ENCODE results near the gene ITGAX.

Gene ITGAX

DNA sequence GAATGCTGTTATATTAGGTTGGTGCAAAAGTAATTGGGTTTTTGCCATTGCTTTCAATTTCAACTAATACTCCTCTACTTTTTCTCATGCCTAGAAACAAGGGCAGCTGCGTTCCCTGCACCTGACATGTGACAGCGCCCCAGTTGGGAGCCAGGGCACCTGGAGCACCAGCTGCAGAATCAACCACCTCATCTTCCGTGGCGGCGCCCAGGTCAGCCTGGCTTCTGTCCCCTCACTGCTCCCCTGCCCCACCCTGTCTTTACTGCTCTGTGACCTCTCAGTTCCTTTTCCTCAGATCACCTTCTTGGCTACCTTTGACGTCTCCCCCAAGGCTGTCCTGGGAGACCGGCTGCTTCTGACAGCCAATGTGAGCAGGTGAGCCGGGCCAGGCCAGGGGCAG lies 21.7 kb downstream of the ITGAX start:
- DNase-seq, result no peak

DNA sequence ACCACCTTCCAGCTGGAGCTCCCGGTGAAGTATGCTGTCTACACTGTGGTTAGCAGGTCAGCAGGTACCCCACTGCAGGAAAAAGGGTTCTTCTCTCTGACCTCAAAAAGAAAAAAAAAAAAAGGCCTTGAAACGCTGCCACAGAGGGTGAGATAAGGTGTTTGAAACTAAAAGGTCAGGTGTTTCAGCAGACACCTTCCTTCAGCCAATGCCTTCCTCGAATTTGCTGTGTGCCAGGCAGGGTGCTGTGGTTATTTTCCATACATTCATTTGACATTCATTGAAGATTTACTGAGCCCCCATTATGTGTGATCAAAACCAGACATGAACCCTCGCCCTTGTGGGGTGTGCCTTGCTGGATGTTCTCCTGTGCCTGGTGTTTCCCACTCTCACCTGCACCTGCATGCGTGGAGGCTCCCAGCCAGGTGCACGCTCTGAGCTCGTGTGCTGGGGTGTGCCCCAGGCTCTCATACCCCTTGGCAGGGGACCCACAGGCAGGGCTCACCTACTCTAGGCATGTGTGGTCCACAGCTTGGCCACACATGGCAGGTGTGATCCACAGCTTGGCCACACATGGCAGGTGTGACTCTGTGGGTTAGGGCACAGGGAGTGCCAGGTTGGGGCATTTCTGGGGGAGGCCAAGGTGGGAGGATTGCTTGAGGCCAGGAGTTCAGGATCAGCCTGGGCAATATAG lies 22.4 kb downstream of the ITGAX start:
- DNase-seq, result no peak

DNA sequence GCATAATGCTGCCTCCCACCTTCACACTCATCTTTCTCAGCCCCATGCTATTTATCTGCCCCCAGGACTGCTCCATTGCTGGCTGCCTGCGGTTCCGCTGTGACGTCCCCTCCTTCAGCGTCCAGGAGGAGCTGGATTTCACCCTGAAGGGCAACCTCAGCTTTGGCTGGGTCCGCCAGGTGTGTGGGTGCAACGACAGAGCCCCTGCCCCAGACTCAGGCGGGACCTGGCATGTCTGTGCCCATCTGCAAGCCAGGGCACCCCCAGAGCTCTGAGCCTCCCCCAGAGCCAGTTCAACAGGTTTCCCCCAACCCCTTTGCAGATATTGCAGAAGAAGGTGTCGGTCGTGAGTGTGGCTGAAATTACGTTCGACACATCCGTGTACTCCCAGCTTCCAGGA lies 25.2 kb downstream of the ITGAX start:
- no peak for DNase-seq

DNA sequence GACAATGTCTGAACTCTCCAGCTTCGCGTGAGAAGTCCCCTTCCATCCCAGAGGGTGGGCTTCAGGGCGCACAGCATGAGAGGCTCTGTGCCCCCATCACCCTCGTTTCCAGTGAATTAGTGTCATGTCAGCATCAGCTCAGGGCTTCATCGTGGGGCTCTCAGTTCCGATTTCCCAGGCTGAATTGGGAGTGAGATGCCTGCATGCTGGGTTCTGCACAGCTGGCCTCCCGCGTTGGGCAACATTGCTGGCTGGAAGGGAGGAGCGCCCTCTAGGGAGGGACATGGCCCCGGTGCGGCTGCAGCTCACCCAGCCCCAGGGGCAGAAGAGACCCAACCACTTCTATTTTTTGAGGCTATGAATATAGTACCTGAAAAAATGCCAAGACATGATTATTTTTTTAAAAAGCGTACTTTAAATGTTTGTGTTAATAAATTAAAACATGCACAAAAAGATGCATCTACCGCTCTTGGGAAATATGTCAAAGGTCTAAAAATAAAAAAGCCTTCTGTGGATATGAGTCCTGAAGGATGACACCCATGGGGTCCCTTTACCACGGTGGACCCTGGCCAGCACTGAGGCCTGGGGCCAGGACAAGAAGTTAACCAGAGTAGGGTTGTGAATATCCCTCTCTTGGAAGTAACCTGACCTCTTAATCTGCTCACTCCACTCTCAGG lies 27.6 kb downstream of the ITGAX start:
- DNase-seq, result peak; percentile 30

DNA sequence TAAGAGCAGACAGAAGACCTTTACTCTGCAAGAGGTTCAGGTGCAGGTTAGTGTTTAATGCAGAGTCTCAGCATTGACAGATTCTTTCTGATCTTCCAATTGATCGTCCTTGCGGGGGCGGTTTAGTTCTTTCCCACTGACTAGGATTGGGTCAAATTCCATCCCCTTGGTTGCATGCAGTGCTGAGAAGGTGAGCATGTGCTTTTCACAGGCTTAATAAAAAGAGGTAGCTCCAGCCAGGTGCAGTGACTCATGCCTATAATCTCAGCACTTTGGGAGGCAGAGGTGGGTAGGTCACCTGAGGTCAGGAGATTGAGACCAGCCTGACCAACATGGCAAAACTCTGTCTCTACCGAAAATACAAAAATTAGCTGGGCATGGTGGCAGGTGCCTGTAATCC lies 30.7 kb downstream of the ITGAX start:
- no peak for DNase-seq

DNA sequence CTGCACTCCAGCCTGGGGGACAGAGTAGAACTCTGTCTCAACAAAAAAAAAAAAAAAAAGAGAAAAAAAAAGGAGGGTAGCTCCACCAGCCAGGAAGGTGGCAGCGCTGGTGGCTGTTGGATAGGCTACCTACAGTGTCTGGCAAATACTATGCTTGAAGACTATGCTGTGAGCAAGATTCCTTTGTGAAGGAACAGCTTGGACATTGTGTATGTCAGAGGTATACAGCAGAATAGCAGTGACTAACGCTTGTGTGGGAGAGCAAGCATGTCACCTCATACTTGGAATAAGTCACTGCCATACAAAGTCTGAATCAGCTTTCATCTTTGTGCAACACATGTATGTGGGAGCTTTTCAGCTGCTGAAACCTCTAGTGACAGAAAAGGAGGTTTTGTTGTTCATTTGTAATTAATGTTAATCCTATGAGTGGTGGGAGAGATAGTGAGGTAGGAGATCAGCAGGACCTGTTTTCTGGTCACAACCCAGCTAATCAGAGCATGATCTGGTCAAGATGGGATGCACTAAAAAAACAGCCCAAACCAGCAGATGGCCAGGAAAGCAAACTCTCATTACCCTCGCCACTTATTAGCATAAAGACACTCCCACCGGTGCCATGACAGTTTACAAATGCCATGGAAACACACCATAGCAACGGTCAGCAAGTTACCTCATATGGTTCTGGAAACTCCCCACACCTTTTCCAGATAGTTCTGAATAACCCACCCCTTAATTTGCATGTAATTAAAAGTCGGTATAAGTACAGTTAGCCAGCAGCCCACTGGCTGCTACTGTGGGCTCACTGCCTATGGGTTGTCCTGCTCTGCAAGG lies 31.4 kb downstream of the ITGAX start:
- peak; percentile 71 for DNase-seq

DNA sequence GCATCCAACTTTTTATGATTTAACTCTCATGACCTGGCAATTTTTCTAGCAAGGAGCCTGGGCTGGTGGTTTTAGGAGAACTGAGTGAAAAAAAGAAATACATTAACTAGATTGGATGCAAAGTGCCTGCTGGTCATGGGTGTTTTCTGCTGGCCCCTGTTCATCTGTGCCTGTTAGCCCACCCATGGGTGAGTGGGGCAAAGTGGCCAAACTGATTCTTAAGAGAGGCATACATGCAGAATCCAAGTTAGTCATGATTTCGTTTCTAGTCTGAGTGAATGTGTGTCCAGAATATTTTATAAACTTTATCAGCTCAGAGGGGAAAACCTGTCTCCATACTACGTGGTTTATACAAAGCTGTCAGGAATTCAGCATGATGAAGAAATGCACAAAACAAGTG lies 33.6 kb downstream of the ITGAX start:
- no peak for DNase-seq

DNA sequence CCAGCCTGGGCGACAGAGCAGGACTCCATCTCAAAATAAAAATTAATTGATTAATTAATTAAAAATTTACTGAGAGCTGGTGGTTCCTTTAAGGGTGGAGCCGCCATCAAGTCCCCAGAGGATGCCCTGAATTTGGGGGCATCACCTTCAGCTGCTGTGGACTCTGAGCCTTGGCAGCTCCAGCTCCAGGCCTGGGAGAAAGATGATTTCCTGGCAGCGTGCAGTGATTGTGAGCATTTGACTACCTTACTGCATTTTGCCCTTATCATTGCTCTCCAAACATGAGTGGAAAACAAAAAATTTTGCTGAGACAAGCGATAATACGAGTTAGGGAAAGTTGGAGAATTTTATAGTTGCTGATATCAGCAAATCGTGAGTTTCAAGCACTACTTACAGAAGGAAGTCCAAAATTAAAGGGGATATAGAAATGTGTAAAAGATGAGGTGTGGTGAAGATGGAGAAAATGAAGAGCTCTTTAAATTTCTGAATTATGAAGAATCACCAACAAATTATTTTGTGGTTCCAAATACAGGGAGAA lies 35.6 kb downstream of the ITGAX start:
- no peak for DNase-seq

DNA sequence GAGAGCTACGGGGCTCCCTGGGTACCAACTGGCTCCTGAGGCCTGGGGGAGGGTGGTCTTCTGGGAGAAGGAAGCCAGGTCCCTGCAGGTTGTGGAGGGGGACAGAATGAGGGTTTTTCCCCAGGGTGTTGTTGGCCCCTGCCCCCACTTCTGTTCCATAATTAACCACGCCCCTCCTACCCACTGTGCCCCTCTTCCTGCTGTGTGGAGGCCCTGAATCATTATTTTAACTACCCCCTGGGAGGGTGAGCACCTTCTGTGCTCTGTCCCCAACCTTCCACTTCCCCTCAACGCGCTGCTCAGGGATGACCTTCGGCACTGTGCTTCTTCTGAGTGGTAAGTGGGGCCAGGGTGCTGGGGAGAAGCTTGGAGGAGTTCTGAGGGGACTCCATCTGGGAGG lies 38.1 kb downstream of the ITGAX start, which contains the start of gene ITGAD:
Gene ITGAD (plus strand): TSS at position 280 of the 400 bp plus-strand sequence. CDS start 26 bp downstream, at position 306.
- no peak for DNase-seq

DNA sequence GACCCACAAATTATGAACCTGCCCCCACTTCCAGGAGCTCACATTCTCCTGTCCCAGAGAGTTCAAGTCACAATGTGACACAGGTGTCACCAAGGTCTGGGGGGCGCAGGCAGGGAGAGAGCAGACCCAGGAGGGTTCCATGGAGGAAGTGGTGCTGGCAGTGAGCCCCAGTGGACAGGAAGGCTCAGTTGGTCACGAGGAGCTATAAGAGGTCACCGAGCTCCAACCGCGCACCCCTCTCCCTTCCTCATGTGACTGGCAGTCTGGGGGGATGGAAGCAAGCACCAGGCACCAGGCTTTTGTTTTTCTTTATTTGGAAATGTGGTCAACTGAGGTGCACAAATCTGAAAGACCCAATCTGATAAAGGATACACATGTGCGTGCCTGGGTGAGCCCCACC lies 40.7 kb downstream of the ITGAX start:
- DNase-seq, result no peak

DNA sequence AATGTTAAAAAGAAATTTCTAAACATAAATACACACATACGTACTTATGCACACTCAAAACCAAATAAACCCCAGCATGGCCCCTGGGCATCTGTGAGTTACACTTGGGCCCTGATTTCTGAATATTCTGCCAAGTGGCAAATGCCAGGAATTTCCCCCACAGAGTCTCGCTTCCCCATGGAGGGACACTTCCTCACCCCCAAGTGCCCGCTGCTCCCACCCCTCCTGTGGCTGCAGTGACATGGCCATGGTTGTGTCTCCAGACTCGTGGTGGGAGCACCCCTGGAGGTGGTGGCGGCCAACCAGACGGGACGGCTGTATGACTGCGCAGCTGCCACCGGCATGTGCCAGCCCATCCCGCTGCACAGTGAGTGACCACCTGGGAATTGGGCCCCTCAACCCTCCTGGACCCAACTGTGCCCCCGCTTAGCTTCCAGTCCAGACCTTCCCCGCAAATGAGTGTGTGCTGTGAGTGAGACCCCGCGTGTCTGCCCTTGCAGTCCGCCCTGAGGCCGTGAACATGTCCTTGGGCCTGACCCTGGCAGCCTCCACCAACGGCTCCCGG lies 42.2 kb downstream of the ITGAX start:
- DNase-seq, result no peak

DNA sequence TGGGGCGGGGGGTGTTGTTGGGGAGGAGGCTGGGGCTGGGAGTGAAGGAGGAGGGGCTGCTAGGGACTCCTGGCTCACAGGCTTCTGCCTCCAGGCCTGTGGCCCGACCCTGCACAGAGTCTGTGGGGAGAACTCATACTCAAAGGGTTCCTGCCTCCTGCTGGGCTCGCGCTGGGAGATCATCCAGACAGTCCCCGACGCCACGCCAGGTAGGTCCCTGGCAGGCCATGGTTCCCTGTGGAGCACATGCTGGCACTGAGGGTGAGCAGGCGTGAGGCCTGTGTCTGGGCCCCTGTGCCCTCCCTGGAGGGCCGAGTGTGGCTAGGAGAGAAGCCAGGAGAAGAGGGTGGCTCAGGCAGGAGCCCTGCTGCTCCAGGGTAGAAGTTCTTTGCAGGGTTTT lies 42.7 kb downstream of the ITGAX start:
- DNase-seq, result no peak

DNA sequence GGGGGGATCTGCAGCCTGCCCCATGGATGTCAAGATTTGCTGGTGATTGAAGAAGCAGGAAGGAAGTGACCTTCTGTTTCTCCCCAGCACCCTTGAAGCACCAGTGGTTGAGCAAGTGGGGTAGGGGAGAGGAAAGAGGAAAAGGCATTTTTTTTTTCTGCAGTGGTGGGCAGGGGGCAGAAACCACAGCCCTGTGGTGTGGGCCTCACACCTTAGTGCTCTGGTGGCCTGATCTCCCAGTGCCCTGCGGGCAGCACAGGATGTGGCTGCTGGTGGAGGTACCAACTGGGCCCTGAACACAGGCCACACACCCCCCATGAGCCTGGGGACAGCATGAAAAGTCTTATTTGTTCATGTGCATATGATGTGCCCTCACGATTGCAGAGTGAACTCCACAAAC lies 45.2 kb downstream of the ITGAX start:
- DNase-seq, result no peak

DNA sequence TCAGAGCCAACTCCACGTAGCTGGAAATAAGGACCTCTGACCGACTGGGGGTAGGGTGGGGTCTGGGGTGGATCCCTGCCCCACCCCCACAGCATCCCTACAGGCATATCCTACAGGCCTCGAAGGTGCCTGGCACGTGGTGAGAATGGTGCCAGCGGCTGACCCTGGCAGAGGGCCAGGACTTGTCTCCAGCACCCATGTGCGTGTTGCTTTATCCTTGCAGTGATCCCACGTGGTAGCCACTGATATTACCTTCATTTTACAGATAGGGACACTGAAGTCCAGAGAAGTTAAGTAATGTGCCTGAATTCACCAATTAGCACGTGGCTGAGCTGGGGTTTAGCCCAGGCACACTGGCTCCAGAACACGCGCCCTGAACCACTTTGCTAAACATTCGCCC lies 46.5 kb downstream of the ITGAX start:
- DNase-seq, result no peak

DNA sequence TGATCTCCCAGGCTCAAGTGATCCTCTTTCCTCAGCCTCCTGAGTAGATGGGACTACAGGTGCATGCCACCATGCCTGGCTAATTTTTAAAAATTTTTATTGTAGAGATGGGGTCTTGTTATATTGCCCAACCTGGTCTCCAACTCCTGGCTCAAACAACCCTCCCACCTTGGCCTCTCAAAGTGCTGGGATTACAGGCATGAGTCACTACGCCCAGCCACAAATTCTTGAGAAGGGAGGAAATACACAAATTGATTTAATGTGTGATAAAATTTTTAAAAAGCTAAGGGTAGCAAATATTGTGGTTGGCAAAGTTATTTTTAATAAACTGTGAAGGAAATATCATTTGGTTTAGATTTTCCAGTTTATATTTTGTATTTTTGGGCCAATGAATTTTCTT lies 47.7 kb downstream of the ITGAX start:
- DNase-seq, result no peak

DNA sequence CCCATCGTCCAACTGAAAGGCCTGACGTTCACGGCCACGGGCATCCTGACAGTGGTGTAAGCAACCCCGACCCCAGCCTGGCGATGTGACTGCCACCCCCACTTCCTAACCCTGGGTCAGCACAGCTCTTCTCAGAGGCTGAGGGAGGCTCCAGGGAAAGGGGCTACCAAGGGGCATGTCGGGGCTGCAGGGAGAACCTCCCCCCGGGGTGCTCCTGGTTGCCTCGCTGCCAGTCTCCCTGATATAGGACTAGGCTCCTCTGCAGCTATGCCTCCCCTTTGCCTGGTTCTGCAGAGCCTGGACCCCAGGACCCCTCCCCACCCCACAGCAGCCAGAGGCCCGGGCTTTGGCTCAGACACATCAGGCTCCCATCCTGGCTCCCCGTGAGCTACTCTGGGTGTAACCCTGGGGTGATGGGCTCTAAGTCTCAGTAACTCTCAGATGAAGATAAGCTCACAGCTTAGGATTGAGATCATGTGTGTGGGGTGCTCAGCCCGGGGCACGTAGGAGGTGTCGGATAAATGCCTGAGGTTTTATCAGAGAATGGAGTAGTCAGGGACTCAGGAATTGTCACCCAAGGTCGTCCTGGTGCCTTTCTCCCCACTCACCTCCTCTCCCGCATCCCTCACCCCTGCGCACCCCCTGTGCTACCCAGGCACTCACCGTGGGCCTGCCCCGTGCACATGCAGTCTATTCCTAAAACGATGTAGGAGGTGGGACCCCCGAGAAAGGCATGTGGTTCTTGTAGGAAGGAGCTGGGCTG lies 48.8 kb downstream of the ITGAX start:
- no peak for DNase-seq

DNA sequence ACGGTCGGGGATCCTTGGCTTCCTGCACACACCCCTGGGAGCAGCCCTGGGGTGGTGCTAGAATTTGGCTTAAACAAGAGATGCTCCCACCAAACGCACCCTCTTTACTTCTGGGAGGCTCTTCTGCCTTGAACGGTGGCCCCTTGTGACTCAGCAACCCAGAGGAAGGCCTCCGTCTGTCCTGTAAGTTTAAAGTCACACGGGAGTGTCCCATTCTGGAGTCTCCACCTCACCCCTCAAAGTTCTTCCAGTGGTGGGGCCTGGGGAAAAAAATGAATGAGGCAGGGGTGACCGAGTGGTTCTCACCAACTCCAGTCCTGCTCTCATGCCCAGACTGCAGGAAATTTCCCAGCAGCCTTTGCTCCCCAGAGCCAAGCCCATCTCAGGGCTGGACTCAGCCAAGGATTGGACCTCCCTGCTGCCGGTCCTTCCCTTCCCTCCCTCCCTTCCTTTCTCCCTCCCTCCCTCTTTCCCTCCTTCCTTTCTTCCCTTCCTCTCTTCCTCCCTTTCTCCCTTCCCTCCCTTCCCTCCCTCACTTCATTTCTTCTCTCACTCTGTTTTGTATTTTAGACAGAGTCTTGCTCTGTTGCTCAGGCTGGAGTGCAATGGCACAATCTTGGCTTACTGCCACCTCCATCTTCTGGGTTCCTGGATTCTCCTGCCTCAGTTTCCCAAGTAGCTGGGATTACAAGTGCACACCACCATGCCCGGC lies 49.5 kb downstream of the ITGAX start:
- DNase-seq, result no peak

DNA sequence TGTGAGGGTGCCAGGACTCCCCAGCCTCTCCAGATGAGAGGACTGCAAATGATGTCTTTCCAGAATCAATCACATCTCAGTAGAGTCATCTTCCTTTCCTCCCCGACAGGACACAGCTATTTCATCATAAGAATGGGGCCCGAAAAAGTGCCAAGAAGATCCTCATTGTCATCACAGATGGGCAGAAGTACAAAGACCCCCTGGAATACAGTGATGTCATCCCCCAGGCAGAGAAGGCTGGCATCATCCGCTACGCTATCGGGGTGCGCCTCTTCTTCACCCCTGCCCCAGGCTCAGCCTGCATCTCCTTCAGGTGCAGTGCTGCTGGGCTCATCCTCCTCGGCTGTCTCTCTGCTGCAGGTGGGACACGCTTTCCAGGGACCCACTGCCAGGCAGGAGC lies 52.4 kb downstream of the ITGAX start:
- no peak for DNase-seq

DNA sequence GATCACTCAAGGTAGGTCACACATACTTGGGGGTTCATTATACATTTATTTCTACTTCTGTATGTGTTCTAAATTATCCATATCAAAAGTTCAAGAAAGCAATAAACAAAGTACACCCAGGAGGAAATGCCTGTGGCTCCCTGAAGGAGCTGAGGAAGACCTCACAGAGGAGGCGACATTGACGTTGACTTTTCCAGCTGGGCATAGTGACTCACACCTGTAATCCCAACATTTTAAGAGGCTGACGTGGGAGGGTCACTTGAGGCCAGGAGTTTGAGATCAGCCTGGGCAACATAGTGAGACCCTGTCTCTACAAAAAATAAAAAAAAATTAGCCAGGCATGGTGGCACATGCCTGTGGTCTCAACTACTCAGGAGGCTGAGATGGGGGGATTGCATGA lies 54.5 kb downstream of the ITGAX start:
- DNase-seq, result no peak

DNA sequence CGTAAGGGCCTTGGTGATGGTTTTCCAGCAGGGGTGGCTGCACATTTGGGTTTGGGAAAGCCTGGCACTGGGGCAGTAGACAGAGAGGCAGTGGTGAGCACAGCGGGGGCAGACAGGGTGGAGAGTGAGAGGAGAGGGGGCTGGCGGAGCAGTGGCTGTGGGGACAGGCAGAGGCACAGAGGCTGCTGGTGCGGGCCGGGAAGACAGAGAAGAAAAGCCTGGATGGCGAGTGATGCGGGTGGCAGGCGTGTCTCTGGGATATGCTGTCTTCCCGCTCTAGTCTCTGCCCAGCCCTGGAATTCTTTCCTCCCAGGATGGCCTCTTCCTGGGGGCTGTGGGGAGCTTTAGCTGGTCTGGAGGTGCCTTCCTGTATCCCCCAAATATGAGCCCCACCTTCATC lies 55.1 kb downstream of the ITGAX start:
- no peak for DNase-seq

DNA sequence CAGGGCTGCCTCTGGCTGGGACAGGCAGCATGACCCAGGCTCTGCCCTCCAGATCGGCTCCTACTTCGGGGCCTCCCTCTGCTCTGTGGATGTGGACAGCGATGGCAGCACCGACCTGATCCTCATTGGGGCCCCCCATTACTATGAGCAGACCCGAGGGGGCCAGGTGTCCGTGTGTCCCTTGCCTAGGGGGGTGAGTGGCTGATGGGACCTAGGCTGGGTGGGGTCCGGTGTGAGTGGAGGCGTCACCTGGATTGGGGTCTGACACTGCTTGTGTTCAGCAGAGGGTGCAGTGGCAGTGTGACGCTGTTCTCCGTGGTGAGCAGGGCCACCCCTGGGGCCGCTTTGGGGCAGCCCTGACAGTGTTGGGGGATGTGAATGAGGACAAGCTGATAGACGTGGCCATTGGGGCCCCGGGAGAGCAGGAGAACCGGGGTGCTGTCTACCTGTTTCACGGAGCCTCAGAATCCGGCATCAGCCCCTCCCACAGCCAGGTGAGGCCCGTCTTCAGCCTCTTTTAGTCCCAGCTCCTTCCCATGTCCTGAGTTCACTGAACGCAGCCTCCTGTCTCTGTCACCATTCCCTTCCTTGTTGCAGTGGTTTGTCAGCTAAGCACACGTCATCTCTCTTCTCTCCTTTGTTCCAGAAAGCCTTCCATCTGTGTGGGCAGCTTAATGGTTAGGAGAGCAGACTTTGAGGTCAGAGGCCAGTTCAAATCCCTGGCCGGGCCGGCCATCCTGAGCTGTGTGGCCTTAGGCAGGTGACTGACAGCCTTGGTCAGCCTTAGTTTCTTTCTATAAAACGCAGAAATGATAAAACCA lies 56.3 kb downstream of the ITGAX start:
- no peak for DNase-seq

All from kidney glomerular epithelial cell (primary cell).